GM12874 (cell line): ENCODE results near the gene SH3RF2.

ENCODE experiments used
- TF ChIP-seq, protein P1 (sequence below): IDR thresholded peaks from 2 replicates; pipeline ENCODE4 v1.5.1; 2011; ENCODE audit warnings: low read depth, mild to moderate bottlenecking, control low read depth, low read length, moderate library complexity; ENCODE audit not compliant: insufficient read depth

Gene SH3RF2

DNA sequence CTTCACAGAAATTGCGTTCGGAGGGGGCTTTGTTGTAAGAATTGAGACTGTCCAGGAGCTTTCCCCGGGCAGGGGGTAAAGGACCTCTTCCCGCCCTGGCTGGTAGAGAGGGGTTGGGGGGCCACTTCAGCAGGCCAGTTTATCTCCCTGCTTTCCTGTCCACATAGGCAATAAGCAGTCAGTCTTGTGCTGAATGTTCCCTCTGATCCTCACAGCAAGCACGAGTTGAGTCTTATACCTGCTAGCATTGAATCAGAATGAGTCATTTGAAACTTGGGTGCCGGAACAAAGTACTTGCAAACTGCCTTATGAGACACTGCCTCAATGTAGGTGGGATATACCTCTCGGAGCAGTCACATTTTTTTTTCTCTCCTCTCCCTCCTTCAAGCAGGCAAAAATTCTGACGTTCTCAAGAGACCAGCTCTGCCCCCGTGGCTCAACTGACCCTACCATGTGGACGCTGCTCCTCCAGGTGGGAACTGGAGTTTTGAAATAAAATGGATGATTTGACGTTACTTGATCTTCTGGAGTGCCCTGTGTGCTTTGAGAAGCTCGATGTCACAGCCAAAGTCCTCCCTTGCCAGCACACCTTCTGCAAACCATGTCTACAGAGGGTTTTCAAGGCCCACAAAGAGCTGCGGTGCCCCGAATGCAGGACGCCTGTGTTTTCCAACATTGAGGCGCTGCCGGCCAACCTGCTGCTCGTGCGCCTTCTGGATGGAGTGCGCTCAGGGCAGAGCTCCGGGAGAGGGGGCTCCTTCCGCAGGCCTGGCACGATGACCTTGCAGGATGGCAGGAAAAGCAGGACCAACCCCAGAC is 1.3 kb downstream of the SH3RF2 start:
- TF ChIP-seq, protein P1, sequence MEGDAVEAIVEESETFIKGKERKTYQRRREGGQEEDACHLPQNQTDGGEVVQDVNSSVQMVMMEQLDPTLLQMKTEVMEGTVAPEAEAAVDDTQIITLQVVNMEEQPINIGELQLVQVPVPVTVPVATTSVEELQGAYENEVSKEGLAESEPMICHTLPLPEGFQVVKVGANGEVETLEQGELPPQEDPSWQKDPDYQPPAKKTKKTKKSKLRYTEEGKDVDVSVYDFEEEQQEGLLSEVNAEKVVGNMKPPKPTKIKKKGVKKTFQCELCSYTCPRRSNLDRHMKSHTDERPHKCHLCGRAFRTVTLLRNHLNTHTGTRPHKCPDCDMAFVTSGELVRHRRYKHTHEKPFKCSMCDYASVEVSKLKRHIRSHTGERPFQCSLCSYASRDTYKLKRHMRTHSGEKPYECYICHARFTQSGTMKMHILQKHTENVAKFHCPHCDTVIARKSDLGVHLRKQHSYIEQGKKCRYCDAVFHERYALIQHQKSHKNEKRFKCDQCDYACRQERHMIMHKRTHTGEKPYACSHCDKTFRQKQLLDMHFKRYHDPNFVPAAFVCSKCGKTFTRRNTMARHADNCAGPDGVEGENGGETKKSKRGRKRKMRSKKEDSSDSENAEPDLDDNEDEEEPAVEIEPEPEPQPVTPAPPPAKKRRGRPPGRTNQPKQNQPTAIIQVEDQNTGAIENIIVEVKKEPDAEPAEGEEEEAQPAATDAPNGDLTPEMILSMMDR: no peak

DNA sequence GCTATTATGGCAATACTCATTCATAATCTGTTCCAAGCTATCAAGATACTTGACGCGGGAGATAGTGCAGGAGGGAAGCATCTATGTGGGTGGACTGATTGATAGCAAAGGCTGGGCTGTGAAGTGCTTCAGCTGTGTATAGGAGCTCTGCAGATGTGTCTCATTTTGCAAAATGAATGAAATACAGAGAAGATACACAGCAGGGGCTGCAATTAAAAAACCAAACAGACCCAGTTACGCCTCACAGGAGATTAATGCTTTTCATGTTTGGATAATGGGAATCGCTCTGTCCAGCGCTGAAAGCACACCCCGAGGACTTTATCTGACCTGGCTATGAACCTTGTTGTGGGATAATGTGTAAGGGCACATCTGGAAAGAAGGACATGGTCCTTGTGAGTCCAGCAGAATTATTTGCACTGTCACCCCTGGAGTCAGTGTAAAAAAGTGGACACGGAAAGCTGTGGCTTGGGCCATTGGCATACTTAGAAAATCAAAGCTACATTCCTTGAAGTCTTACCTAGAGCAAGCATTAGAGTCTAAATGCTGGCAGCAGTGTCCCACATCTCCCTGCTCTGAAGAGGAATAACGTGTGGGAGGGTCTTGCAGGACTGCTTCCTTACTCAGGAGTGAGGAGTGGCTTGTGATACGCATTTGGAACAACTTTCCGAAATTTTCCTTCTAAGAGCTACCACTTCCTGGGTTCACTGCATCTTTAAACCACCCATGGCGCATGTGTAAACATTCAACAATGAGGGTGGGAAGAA is 2.6 kb downstream of the SH3RF2 start:
- TF ChIP-seq, protein P1: no peak

DNA sequence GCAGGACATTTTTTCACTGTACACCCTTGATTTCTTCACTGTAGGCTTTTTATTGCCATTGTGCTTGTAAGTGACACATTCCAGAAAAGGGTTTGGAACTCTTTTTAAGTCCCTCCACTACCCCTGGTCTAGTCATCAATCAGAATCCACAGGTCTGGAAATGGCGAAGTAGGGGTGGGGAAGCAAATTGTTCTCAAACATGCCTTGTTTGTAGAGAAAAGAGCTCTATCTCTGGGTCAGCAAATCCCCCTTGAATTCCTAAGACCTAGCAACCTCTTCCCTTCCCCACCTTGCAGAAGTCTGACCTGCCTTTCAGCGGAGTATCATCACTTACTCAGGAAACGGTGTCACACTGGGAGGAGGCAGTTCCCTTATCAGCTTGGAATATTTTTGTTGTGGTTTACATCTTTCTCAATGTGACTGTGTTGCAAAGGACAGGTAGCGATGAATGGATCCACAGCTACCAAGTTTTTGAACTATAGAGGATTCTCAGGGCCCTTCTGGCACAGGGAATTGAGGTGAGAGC is 3.2 kb downstream of the SH3RF2 start:
- TF ChIP-seq, protein P1: no peak

DNA sequence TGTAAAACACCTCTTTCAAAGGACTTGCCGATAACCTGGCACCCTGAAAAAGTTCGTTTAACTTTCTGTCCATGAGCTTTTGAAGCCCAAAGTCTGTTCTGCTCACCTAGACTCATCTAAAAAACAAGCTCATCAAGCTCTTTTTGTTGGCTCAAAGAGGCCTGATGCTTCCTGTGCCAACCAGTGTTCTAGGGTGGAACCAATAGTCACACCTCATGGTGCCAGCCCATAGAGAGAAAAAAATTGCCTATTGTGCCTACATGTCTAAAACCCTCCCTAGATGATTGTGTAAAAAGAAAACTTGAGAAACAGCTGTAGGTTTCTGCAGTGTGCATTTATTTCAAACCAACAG is 4.7 kb downstream of the SH3RF2 start:
- TF ChIP-seq, protein P1: no peak

DNA sequence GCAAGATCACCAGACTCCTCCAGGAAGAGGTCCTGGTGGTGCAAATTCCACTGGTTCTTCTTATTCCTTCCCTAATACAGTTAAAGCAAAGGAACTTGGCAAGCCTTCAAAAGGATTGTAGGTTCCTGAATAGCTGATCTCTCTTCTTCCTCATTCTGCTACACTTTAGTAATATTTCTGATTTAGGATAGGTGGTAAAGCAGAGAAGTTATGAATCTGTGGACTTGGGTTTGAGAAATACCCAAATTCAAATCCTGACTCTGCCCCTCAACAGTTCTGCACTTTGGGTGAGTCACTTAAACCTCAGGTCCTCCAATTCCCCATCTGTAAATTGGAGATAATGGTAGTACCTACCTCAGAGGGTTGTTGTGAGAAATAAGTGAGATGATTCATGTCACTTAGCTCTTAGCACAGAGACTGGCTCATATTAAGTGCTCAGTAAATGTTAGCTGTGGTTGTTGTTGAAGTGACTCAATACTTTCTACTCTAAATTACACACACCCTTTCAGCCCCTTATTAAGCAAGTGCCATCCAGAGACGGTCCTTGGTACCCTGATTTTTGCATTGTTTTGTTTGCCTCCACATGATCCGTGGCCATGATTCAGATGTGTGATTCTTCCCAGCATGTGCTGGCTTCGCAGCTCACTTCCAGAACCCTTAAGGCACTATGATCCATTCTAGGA is 5.2 kb downstream of the SH3RF2 start:
- TF ChIP-seq, protein P1: no peak

DNA sequence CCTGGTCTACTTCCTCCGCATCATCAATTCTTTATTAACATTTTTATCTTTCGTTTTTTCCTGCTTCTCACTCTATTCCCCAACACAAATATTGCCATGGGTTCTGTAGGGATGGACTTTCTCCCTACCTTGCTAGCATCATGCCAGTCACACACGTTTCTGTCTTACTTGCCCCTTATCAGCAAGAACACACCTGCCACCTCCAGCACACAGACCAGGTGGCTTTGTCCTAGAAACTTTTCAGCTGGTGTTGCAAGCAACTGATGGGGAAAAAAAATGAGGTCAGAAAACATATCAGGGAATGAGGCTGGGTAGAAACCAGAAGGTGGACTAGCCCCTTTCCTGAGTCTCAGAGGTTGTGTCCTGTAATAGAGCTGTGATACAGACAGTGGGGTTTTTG is 5.8 kb downstream of the SH3RF2 start:
- TF ChIP-seq, protein P1: no peak

DNA sequence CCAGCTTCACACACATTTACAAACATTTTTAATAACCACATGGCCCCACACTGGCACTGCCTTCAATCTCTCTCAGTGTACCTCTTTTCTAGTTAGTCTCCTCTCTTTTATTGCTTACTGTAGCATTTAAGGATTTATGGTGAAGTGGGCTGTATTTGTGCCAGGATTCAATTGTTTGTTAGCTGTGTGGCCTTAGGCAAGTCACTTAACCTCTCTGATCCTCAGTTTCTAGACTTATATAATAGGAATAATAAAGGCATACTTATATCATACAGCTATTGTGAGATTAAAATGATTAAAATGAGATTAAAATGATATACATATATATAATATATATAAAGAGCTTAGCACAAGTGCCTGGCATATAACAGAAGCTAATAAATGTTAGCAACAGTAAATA is 6.4 kb downstream of the SH3RF2 start:
- TF ChIP-seq, protein P1: no peak
